Neural cell (in vitro differentiated cells): ENCODE measurements around the gene FRMD1. TPM values are rescaled to one million over a fixed set of nuclear protein-coding genes. Genes with fewer than 3 reads are reported as not detected.

Experiments
- H2AFZ ChIP-seq: fragments of 200-600, 300-800 bp; sonication (generic), shearing (Covaris generic); 2 replicates; pipeline ENCODE4 v1.6.0; 2014; ENCODE audit warnings: low read depth, mild to moderate bottlenecking, antibody characterized with exemption, low read length, moderate library complexity
- H3F3A ChIP-seq: fragments of 200-600 bp; shearing (Covaris generic); 2 replicates; pipeline ENCODE4 v1.6.1; 2016; ENCODE audit warnings: mild to moderate bottlenecking, moderate library complexity, mixed read lengths, antibody characterized with exemption, low read length; ENCODE audit not compliant: insufficient read depth, poor library complexity, severe bottlenecking
- H3K27ac ChIP-seq: fragments of 200-600, 300-800 bp; sonication (generic), shearing (Covaris generic); 2 replicates; pipeline ENCODE4 v1.5.1; 2014; ENCODE audit warnings: mild to moderate bottlenecking, low read length, moderate library complexity
- H3K27me3 ChIP-seq: fragments of 300-800, 200-600 bp; sonication (generic), shearing (Covaris generic); 2 replicates; pipeline ENCODE4 v1.6.0; 2014; ENCODE audit warnings: mild to moderate bottlenecking, low read depth, low read length, moderate library complexity; ENCODE audit not compliant: insufficient read depth
- H3K36me3 ChIP-seq: fragments of 300-800, 200-600 bp; sonication (generic), shearing (Covaris generic); 2 replicates; pipeline ENCODE4 v1.5.1; 2014; ENCODE audit warnings: mild to moderate bottlenecking, antibody characterized with exemption, low read length, moderate library complexity; ENCODE audit not compliant: insufficient read depth
- H3K4me2 ChIP-seq: fragments of 300-800, 200-600 bp; sonication (generic), shearing (Covaris generic); 2 replicates; pipeline ENCODE4 v1.6.0; 2014; ENCODE audit warnings: mild to moderate bottlenecking, low read length
- H3K4me3 ChIP-seq: fragments of 300-800, 200-600 bp; sonication (generic), shearing (Covaris generic); 2 replicates; pipeline ENCODE4 v1.5.1; 2014; ENCODE audit warnings: mild to moderate bottlenecking, low read length, moderate library complexity
- H3K79me2 ChIP-seq: fragments of 200-600 bp; shearing (Covaris generic); replicated peaks from 2 replicates; pipeline ENCODE4 v1.6.0; 2014; ENCODE audit warnings: mild to moderate bottlenecking, low read length, moderate library complexity; ENCODE audit not compliant: insufficient read depth
- H3K9ac ChIP-seq: fragments of 300-800, 200-600 bp; sonication (generic), shearing (Covaris generic); 2 replicates; pipeline ENCODE4 v1.6.1; 2016; ENCODE audit warnings: mild to moderate bottlenecking, low read length, mixed read lengths
- H3K9me2 ChIP-seq: fragments of 200-600 bp; shearing (Covaris generic); 2 replicates; pipeline ENCODE4 v1.6.1; 2016; ENCODE audit warnings: mild to moderate bottlenecking, low read length, mixed read lengths; ENCODE audit not compliant: insufficient read depth
- H3K9me3 ChIP-seq: fragments of 200-600, 300-800 bp; sonication (generic), shearing (Covaris generic); 2 replicates; pipeline ENCODE4 v1.6.1; 2016; ENCODE audit warnings: mild to moderate bottlenecking, mixed run types, low read length, moderate library complexity, mixed read lengths
- H4K20me1 ChIP-seq: fragments of 200-600 bp; shearing (Covaris generic); 2 replicates; pipeline ENCODE4 v1.6.1; 2016; ENCODE audit warnings: mild to moderate bottlenecking, mixed run types; ENCODE audit not compliant: insufficient read depth
- CTCF ChIP-seq: fragments of 450-650 bp; IDR thresholded peaks from 2 replicates; pipeline ENCODE4 v1.5.1; 2014; ENCODE audit warnings: antibody characterized with exemption, mild to moderate bottlenecking, moderate library complexity; ENCODE audit not compliant: poor library complexity, severe bottlenecking
- EP300 ChIP-seq: fragments of 450-650 bp; conservative IDR thresholded peaks from 2 replicates; pipeline ENCODE4 v1.6.1; 2014; ENCODE audit warnings: antibody characterized with exemption, mild to moderate bottlenecking, moderate library complexity; ENCODE audit not compliant: poor library complexity, severe bottlenecking
- EZH2 ChIP-seq: fragments of 200-600, 300-800 bp; shearing (Covaris generic), sonication (generic); IDR thresholded peaks from 2 replicates; pipeline ENCODE4 v1.6.1; 2014; ENCODE audit warnings: antibody characterized with exemption, low read length, borderline replicate concordance, mild to moderate bottlenecking; ENCODE audit not compliant: insufficient read depth, poor library complexity, severe bottlenecking
- MXI1 ChIP-seq: fragments of 450-650 bp; conservative IDR thresholded peaks from 2 replicates; pipeline ENCODE4 v1.6.1; 2014; ENCODE audit warnings: antibody characterized with exemption, mild to moderate bottlenecking; ENCODE audit not compliant: poor library complexity, severe bottlenecking
- POLR2AphosphoS5 ChIP-seq: IDR thresholded peaks from 2 replicates; pipeline ENCODE4 v1.6.1; 2012
- RAD21 ChIP-seq: fragments of 450-650 bp; conservative IDR thresholded peaks from 2 replicates; pipeline ENCODE4 v1.6.1; 2014; ENCODE audit warnings: antibody characterized with exemption, mild to moderate bottlenecking, moderate library complexity
- REST ChIP-seq: IDR thresholded peaks from 2 replicates; pipeline ENCODE4 v1.6.1; 2012; ENCODE audit warnings: borderline replicate concordance
- SMC3 ChIP-seq: fragments of 450-650 bp; conservative IDR thresholded peaks from 2 replicates; pipeline ENCODE4 v1.6.1; 2014; ENCODE audit warnings: antibody characterized with exemption, mild to moderate bottlenecking, moderate library complexity; ENCODE audit not compliant: poor library complexity
- TAF1 ChIP-seq: IDR thresholded peaks from 2 replicates; pipeline ENCODE4 v1.6.1; 2012; ENCODE audit warnings: low read depth
- polyA plus RNA-seq: library from polyadenylated mRNA; depleted of rRNA; stranded (reverse); fragments of >200 nt; gene quantifications from 2 replicates; pipeline ENCODE4 v1.2.3, GENCODE V29; 2014

Gene FRMD1
- polyA plus RNA-seq, 1 donor from 2014 or later: not detected

- Histone ChIP-seq H3K79me2 (no peaks in the 10 kb centered on the region), H3K9me3 (no peaks in the 10 kb centered on the region), H3K4me3 (no peak overlapping the region), H3F3A (no peaks in the 10 kb centered on the region), H3K27ac (no peak overlapping the region), H3K4me2 (no peak overlapping the region), H3K9ac (no peak overlapping the region), H3K36me3 (no peaks in the 10 kb centered on the region), H3K9me2 (no peaks in the 10 kb centered on the region), H2AFZ (no peak overlapping the region), H4K20me1 (no peaks in the 10 kb centered on the region), H3K27me3 (peaks cover 19% of the 10 kb centered on the region)
- TF ChIP-seq MXI1: no peak
- no peak for TF ChIP-seq RAD21
These were observed 23.4 kb upstream of the FRMD1 start for GRCh38 chr6:168102315-168102985.

GRCh38 chr6:168101590-168102314 lies 22.7 kb upstream of the FRMD1 start:
- Histone ChIP-seq H3K27me3 (peaks cover 19% of the 10 kb centered on the region), H3K9me3 (no peaks in the 10 kb centered on the region), H3K36me3 (no peaks in the 10 kb centered on the region), H3K4me3 (no peak overlapping the region), H3F3A (no peaks in the 10 kb centered on the region), H4K20me1 (no peaks in the 10 kb centered on the region), H3K9ac (no peak overlapping the region), H3K4me2 (no peak overlapping the region), H3K27ac (no peak overlapping the region), H3K79me2 (no peaks in the 10 kb centered on the region), H2AFZ (no peak overlapping the region), H3K9me2 (no peaks in the 10 kb centered on the region)
- TF ChIP-seq EP300: no peak
- no peak for TF ChIP-seq POLR2AphosphoS5
- no peak for TF ChIP-seq SMC3
- TF ChIP-seq RAD21: no peak
- no peak for TF ChIP-seq EZH2
- TF ChIP-seq MXI1: no peak
- no peak for TF ChIP-seq TAF1
- no peak for TF ChIP-seq REST
- no peak for TF ChIP-seq CTCF
